Prostate gland (tissue), 2 donors: ENCODE data around the gene CCDC12.

Experiments used
- POLR2A ChIP-seq: fragments of 450-650 bp; IDR thresholded peaks from one replicate; pipeline ENCODE4 v1.6.1; 2016; ENCODE audit warnings: antibody characterized with exemption, mild to moderate bottlenecking
- TF ChIP-seq, protein P1 (sequence below), 4 experiments: fragments of 200-600 bp in 2 of 4; fragments of 450-650 bp in 2 of 4; sonication (generic) in 2 of 4; IDR thresholded peaks; 1 replicate in 3 of 4; 2 replicates in 1 of 4; pipeline ENCODE4 v1.5.1; 2016 to 2019; ENCODE audit warnings: antibody characterized with exemption in 4 of 4, mild to moderate bottlenecking in 2 of 4, moderate library complexity in 2 of 4

DNA sequence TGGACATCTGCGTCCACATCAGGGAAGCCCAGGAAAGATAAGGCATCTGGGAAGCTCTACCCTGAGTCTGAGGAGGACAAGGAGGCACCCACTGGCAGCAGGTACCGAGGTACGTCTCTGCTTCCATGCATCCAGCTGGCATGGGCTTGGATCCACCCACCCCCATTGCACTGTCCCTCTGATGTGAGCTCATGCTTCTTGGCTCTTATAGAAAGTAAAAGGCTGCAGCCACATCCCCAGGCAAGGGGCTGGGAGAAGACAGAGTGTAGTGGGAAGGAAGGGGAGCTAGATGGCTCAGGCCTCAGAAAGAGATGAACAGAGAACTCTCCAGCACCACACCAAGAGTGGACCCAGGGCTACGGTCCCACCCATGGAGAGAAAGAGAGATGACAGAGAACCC lies 80.8 kb downstream of the CCDC12 start:
- TF ChIP-seq POLR2A, result no peak
- TF ChIP-seq, protein P1, sequence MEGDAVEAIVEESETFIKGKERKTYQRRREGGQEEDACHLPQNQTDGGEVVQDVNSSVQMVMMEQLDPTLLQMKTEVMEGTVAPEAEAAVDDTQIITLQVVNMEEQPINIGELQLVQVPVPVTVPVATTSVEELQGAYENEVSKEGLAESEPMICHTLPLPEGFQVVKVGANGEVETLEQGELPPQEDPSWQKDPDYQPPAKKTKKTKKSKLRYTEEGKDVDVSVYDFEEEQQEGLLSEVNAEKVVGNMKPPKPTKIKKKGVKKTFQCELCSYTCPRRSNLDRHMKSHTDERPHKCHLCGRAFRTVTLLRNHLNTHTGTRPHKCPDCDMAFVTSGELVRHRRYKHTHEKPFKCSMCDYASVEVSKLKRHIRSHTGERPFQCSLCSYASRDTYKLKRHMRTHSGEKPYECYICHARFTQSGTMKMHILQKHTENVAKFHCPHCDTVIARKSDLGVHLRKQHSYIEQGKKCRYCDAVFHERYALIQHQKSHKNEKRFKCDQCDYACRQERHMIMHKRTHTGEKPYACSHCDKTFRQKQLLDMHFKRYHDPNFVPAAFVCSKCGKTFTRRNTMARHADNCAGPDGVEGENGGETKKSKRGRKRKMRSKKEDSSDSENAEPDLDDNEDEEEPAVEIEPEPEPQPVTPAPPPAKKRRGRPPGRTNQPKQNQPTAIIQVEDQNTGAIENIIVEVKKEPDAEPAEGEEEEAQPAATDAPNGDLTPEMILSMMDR (IDR thresholded peaks at IDR 0.05), result no peak
